Measurements from ENCODE around the gene SETBP1.

GRCh38 chr18:44901283-44901682, 220.6 kb downstream of the SETBP1 start:
- TF ChIP-seq, protein P1, sequence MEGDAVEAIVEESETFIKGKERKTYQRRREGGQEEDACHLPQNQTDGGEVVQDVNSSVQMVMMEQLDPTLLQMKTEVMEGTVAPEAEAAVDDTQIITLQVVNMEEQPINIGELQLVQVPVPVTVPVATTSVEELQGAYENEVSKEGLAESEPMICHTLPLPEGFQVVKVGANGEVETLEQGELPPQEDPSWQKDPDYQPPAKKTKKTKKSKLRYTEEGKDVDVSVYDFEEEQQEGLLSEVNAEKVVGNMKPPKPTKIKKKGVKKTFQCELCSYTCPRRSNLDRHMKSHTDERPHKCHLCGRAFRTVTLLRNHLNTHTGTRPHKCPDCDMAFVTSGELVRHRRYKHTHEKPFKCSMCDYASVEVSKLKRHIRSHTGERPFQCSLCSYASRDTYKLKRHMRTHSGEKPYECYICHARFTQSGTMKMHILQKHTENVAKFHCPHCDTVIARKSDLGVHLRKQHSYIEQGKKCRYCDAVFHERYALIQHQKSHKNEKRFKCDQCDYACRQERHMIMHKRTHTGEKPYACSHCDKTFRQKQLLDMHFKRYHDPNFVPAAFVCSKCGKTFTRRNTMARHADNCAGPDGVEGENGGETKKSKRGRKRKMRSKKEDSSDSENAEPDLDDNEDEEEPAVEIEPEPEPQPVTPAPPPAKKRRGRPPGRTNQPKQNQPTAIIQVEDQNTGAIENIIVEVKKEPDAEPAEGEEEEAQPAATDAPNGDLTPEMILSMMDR (IDR thresholded peaks at IDR 0.05): no peak
- TF ChIP-seq ESRRA (CRISPR knock-in tag; IDR thresholded peaks at IDR 0.05; ENCODE audit: borderline replicate concordance): no peak
- TF ChIP-seq ZNF423 (CRISPR knock-in tag; IDR thresholded peaks at IDR 0.05): no peak
- TF ChIP-seq MXD4 (CRISPR knock-in tag; IDR thresholded peaks at IDR 0.05; ENCODE audit: borderline replicate concordance): no peak
- no peak for TF ChIP-seq TP53 (CRISPR knock-in tag; IDR thresholded peaks at IDR 0.05)
- TF ChIP-seq JUN (CRISPR knock-in tag; IDR thresholded peaks at IDR 0.05): no peak
- TF ChIP-seq, protein P2, sequence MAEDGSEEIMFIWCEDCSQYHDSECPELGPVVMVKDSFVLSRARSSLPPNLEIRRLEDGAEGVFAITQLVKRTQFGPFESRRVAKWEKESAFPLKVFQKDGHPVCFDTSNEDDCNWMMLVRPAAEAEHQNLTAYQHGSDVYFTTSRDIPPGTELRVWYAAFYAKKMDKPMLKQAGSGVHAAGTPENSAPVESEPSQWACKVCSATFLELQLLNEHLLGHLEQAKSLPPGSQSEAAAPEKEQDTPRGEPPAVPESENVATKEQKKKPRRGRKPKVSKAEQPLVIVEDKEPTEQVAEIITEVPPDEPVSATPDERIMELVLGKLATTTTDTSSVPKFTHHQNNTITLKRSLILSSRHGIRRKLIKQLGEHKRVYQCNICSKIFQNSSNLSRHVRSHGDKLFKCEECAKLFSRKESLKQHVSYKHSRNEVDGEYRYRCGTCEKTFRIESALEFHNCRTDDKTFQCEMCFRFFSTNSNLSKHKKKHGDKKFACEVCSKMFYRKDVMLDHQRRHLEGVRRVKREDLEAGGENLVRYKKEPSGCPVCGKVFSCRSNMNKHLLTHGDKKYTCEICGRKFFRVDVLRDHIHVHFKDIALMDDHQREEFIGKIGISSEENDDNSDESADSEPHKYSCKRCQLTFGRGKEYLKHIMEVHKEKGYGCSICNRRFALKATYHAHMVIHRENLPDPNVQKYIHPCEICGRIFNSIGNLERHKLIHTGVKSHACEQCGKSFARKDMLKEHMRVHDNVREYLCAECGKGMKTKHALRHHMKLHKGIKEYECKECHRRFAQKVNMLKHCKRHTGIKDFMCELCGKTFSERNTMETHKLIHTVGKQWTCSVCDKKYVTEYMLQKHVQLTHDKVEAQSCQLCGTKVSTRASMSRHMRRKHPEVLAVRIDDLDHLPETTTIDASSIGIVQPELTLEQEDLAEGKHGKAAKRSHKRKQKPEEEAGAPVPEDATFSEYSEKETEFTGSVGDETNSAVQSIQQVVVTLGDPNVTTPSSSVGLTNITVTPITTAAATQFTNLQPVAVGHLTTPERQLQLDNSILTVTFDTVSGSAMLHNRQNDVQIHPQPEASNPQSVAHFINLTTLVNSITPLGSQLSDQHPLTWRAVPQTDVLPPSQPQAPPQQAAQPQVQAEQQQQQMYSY (CRISPR knock-in tag; IDR thresholded peaks at IDR 0.05): no peak
- TF ChIP-seq USF2 (CRISPR knock-in tag; IDR thresholded peaks at IDR 0.05): no peak
- no peak for TF ChIP-seq SMAD3 (CRISPR knock-in tag; IDR thresholded peaks at IDR 0.05; ENCODE audit: borderline replicate concordance)
- TF ChIP-seq, protein P3, sequence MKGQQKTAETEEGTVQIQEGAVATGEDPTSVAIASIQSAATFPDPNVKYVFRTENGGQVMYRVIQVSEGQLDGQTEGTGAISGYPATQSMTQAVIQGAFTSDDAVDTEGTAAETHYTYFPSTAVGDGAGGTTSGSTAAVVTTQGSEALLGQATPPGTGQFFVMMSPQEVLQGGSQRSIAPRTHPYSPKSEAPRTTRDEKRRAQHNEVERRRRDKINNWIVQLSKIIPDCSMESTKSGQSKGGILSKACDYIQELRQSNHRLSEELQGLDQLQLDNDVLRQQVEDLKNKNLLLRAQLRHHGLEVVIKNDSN (CRISPR knock-in tag; IDR thresholded peaks at IDR 0.05): no peak
- TF ChIP-seq, protein P4, sequence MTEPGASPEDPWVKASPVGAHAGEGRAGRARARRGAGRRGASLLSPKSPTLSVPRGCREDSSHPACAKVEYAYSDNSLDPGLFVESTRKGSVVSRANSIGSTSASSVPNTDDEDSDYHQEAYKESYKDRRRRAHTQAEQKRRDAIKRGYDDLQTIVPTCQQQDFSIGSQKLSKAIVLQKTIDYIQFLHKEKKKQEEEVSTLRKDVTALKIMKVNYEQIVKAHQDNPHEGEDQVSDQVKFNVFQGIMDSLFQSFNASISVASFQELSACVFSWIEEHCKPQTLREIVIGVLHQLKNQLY (CRISPR knock-in tag; IDR thresholded peaks at IDR 0.05): no peak
- TF ChIP-seq ZBTB21 (CRISPR knock-in tag; IDR thresholded peaks at IDR 0.05; ENCODE audit: borderline replicate concordance): no peak
- no peak for TF ChIP-seq NR2C2 (CRISPR knock-in tag; IDR thresholded peaks at IDR 0.05)
